ENCODE results near the gene MVK.

MVK gene

GRCh38 chr12:109589240-109589590, 15.6 kb downstream of the MVK start:
- no peak overlapping the region for H3K27ac ChIP-seq (ENCODE audit: low read depth, low read length)
- peaks cover 5% of the 10 kb centered on the region for H3K36me3 ChIP-seq (ENCODE audit: control insufficient read depth, insufficient read depth, low read length)
- H3K4me3 ChIP-seq (ENCODE audit: low read length) = no peak overlapping the region
- H3K9ac ChIP-seq (ENCODE audit: low read length) = no peak overlapping the region
- H3K27me3 ChIP-seq (ENCODE audit: control insufficient read depth, insufficient read depth, low read length) = no peaks in the 10 kb centered on the region
- no peaks in the 10 kb centered on the region for H3K4me1 ChIP-seq (ENCODE audit: control insufficient read depth, insufficient read depth, low read length)

DNA sequence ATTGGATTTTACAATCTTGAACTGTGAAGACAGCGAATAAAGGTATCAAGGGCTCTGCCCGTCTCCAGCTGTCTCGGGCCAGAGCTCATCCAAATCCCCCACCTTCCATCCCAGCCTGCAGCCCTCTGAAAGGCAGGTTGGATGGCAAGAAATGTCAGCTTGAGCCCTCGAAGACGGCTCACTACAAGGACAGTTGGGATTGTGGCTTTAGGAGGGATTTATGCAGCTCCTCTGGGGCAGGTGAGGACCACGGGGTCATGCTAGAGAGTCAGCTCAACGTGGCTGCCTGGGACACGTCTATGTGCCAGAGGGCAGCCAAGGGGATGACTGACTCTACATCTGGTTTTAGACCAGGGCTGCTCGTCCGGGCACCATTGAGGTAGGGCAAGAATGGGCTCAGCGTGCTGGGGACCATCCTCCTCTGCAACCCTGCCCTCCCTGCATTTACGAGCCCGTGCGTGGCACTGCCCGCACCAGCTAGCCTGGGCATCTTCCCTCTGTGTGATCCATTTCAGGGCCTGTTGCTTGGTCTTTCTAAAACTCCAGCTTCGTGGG, 16.2 kb downstream of the MVK start:
- H3K36me3 ChIP-seq (ENCODE audit: control insufficient read depth, insufficient read depth, low read length) = peaks cover 5% of the 10 kb centered on the region
- no peaks in the 10 kb centered on the region for H3K27me3 ChIP-seq (ENCODE audit: control insufficient read depth, insufficient read depth, low read length)
- no peaks in the 10 kb centered on the region for H3K4me1 ChIP-seq (ENCODE audit: control insufficient read depth, insufficient read depth, low read length)
- no peak overlapping the region for H3K9ac ChIP-seq (ENCODE audit: low read length)
- no peak overlapping the region for H3K4me3 ChIP-seq (ENCODE audit: low read length)
- H3K27ac ChIP-seq (ENCODE audit: low read depth, low read length) = no peak overlapping the region

DNA sequence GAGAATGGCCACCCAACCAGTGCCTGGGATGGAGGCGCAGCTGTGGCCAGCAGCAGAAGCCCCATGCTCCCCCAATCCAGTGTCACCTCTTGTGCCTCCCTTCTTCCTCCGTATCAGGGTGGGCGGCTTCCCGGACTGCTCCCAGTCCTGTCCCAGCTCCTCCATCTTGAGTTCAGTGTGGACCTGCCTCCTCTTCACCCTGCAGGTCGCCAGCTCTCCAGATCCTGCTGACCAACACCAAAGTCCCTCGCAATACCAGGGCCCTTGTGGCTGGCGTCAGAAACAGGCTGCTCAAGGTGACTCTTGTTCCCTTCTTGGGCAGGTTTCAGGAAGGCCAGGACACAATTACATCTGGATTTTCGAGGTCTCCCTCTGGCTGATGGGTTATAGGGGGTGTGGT, 17.0 kb downstream of the MVK start:
- H3K4me1 ChIP-seq (ENCODE audit: control insufficient read depth, insufficient read depth, low read length) = no peaks in the 10 kb centered on the region
- H3K36me3 ChIP-seq (ENCODE audit: control insufficient read depth, insufficient read depth, low read length) = peaks cover 7% of the 10 kb centered on the region
- no peak overlapping the region for H3K27ac ChIP-seq (ENCODE audit: low read depth, low read length)
- no peak overlapping the region for H3K9ac ChIP-seq (ENCODE audit: low read length)
- H3K27me3 ChIP-seq (ENCODE audit: control insufficient read depth, insufficient read depth, low read length) = no peaks in the 10 kb centered on the region
- no peak overlapping the region for H3K4me3 ChIP-seq (ENCODE audit: low read length)

- Histone ChIP-seq H3K36me3 (ENCODE audit: control insufficient read depth, insufficient read depth, low read length) (peaks cover 7% of the 10 kb centered on the region), H3K4me1 (ENCODE audit: control insufficient read depth, insufficient read depth, low read length) (no peaks in the 10 kb centered on the region)
These were observed 17.4 kb downstream of the MVK start for GRCh38 chr12:109591041-109591440.

GRCh38 chr12:109592195-109592904, 18.8 kb downstream of the MVK start:
- Histone ChIP-seq H3K36me3 (ENCODE audit: control insufficient read depth, insufficient read depth, low read length) (peaks cover 7% of the 10 kb centered on the region), H3K4me1 (ENCODE audit: control insufficient read depth, insufficient read depth, low read length) (no peaks in the 10 kb centered on the region), H3K4me3 (ENCODE audit: low read length) (no peak overlapping the region), H3K27me3 (ENCODE audit: control insufficient read depth, insufficient read depth, low read length) (no peaks in the 10 kb centered on the region), H3K9ac (ENCODE audit: low read length) (no peak overlapping the region), H3K27ac (ENCODE audit: low read depth, low read length) (no peak overlapping the region)

More at GRCh38 chr12:109591041-109591440, 17.4 kb downstream of the MVK start:
- no peak overlapping the region for H3K27ac ChIP-seq (ENCODE audit: low read depth, low read length)
- H3K9ac ChIP-seq (ENCODE audit: low read length) = no peak overlapping the region
- no peaks in the 10 kb centered on the region for H3K27me3 ChIP-seq (ENCODE audit: control insufficient read depth, insufficient read depth, low read length)
- H3K4me3 ChIP-seq (ENCODE audit: low read length) = no peak overlapping the region

GRCh38 chr12:109592905-109593272, 19.3 kb downstream of the MVK start:
- Histone ChIP-seq H3K9ac (ENCODE audit: low read length) (no peak overlapping the region), H3K27ac (ENCODE audit: low read depth, low read length) (no peak overlapping the region), H3K36me3 (ENCODE audit: control insufficient read depth, insufficient read depth, low read length) (peaks cover 7% of the 10 kb centered on the region), H3K27me3 (ENCODE audit: control insufficient read depth, insufficient read depth, low read length) (no peaks in the 10 kb centered on the region), H3K4me1 (ENCODE audit: control insufficient read depth, insufficient read depth, low read length) (peaks cover under 1% of the 10 kb centered on the region), H3K4me3 (ENCODE audit: low read length) (no peak overlapping the region)

- peaks cover 7% of the 10 kb centered on the region for H3K36me3 ChIP-seq (ENCODE audit: control insufficient read depth, insufficient read depth, low read length)
These were observed 21.1 kb downstream of the MVK start for GRCh38 chr12:109594556-109595317.

GRCh38 chr12:109595321-109595902, 21.8 kb downstream of the MVK start:
- H3K27ac ChIP-seq (ENCODE audit: low read depth, low read length) = no peak overlapping the region
- no peak overlapping the region for H3K9ac ChIP-seq (ENCODE audit: low read length)
- H3K4me1 ChIP-seq (ENCODE audit: control insufficient read depth, insufficient read depth, low read length) = peaks cover 3% of the 10 kb centered on the region
- H3K4me3 ChIP-seq (ENCODE audit: low read length) = no peak overlapping the region
- peaks cover 7% of the 10 kb centered on the region for H3K36me3 ChIP-seq (ENCODE audit: control insufficient read depth, insufficient read depth, low read length)
- no peaks in the 10 kb centered on the region for H3K27me3 ChIP-seq (ENCODE audit: control insufficient read depth, insufficient read depth, low read length)

More at GRCh38 chr12:109594556-109595317, 21.1 kb downstream of the MVK start:
- H3K27me3 ChIP-seq (ENCODE audit: control insufficient read depth, insufficient read depth, low read length) = no peaks in the 10 kb centered on the region
- H3K4me1 ChIP-seq (ENCODE audit: control insufficient read depth, insufficient read depth, low read length) = peaks cover 3% of the 10 kb centered on the region
- no peak overlapping the region for H3K9ac ChIP-seq (ENCODE audit: low read length)
- H3K27ac ChIP-seq (ENCODE audit: low read depth, low read length) = no peak overlapping the region
- H3K4me3 ChIP-seq (ENCODE audit: low read length) = no peak overlapping the region

- Histone ChIP-seq H3K27ac (ENCODE audit: low read depth, low read length) (no peak overlapping the region), H3K9ac (ENCODE audit: low read length) (no peak overlapping the region), H3K4me3 (ENCODE audit: low read length) (no peak overlapping the region), H3K36me3 (ENCODE audit: control insufficient read depth, insufficient read depth, low read length) (peaks cover 5% of the 10 kb centered on the region), H3K4me1 (ENCODE audit: control insufficient read depth, insufficient read depth, low read length) (peaks cover 3% of the 10 kb centered on the region), H3K27me3 (ENCODE audit: control insufficient read depth, insufficient read depth, low read length) (no peaks in the 10 kb centered on the region)
These were observed 23.0 kb downstream of the MVK start for GRCh38 chr12:109596418-109597244.

- H3K4me3 ChIP-seq (ENCODE audit: low read length) = no peak overlapping the region
- H3K27ac ChIP-seq (ENCODE audit: low read depth, low read length) = no peak overlapping the region
- peaks cover 3% of the 10 kb centered on the region for H3K36me3 ChIP-seq (ENCODE audit: control insufficient read depth, insufficient read depth, low read length)
- H3K9ac ChIP-seq (ENCODE audit: low read length) = no peak overlapping the region
- peaks cover 3% of the 10 kb centered on the region for H3K4me1 ChIP-seq (ENCODE audit: control insufficient read depth, insufficient read depth, low read length)
- H3K27me3 ChIP-seq (ENCODE audit: control insufficient read depth, insufficient read depth, low read length) = no peaks in the 10 kb centered on the region
These were observed 23.8 kb downstream of the MVK start for GRCh38 chr12:109597414-109597794.

- Histone ChIP-seq H3K4me3 (ENCODE audit: low read length) (no peak overlapping the region), H3K4me1 (ENCODE audit: control insufficient read depth, insufficient read depth, low read length) (peaks cover 3% of the 10 kb centered on the region), H3K27ac (ENCODE audit: low read depth, low read length) (no peak overlapping the region), H3K27me3 (ENCODE audit: control insufficient read depth, insufficient read depth, low read length) (no peaks in the 10 kb centered on the region), H3K36me3 (ENCODE audit: control insufficient read depth, insufficient read depth, low read length) (peaks cover 3% of the 10 kb centered on the region), H3K9ac (ENCODE audit: low read length) (no peak overlapping the region)
These were observed 24.3 kb downstream of the MVK start for GRCh38 chr12:109597795-109598427.
